WTC11 (cell line): ENCODE results near the gene OR10G3. TPM values are rescaled to one million over a fixed set of nuclear protein-coding genes. Genes with fewer than 3 reads are reported as not detected.

ENCODE experiments used
- ATAC-seq: fragments of 200-7000 bp; cut with Tn5 transposase; 2 replicates; pipeline ENCODE4 v1.10.0; 2021; ENCODE audit warnings: mild to moderate bottlenecking, moderate library complexity
- CTCF ChIA-PET: fragments of 300-600 bp; sonication (Branson Sonifier 250); formaldehyde crosslinking; loops from one replicate; lab custom pipeline; 2021; ENCODE audit warnings: antibody characterized with exemption; lab: Charles Lee
- POLR2A ChIA-PET: fragments of 350-600 bp; sonication (Branson Sonifier 250); formaldehyde crosslinking; loops from one replicate; lab custom pipeline; 2021; ENCODE audit warnings: antibody characterized with exemption; lab: Charles Lee
- DNase-seq: peaks from one replicate; pipeline ENCODE4 v3.0.0; 2021; ENCODE audit warnings: low spot score
- H3K27ac Mint-ChIP-seq: 2 replicates; pipeline ENCODE4 v1.8.0; 2021; ENCODE audit warnings: mixed read lengths
- H3K27me3 Mint-ChIP-seq: 2 replicates; pipeline ENCODE4 v1.8.0; 2021; ENCODE audit warnings: low read depth, mild to moderate bottlenecking, moderate library complexity, mixed read lengths
- H3K36me3 Mint-ChIP-seq: 2 replicates; pipeline ENCODE4 v1.8.0; 2021; ENCODE audit warnings: mixed read lengths
- H3K4me1 Mint-ChIP-seq: 2 replicates; pipeline ENCODE4 v1.8.0; 2022; ENCODE audit warnings: mixed read lengths
- H3K4me3 Mint-ChIP-seq: 2 replicates; pipeline ENCODE4 v1.8.0; 2021; ENCODE audit warnings: mild to moderate bottlenecking, moderate library complexity, mixed read lengths
- H3K9me3 Mint-ChIP-seq: 2 replicates; pipeline ENCODE4 v1.8.0; 2021; ENCODE audit warnings: mixed read lengths
- EMX1 ChIP-seq: fragments of 250-450 bp; sonication (Bioruptor Pico); IDR thresholded peaks from 2 replicates; pipeline ENCODE4 v1.8.0; 2021; ENCODE audit warnings: mild to moderate bottlenecking
- FOXK1 ChIP-seq: sonication (generic); formaldehyde crosslinking; IDR thresholded peaks from 2 replicates; pipeline ENCODE4 v1.8.0; 2022; ENCODE audit warnings: mild to moderate bottlenecking, moderate library complexity, missing genetic modification reagents
- GTF2I ChIP-seq: fragments of 250-450 bp; sonication (Bioruptor Pico); conservative IDR thresholded peaks from 2 replicates; pipeline ENCODE4 v1.4.0; 2021; ENCODE audit warnings: mild to moderate bottlenecking
- SMAD3 ChIP-seq: sonication (generic); formaldehyde crosslinking; IDR thresholded peaks from 2 replicates; pipeline ENCODE4 v1.8.0; 2022; ENCODE audit warnings: missing genetic modification reagents, mild to moderate bottlenecking, borderline replicate concordance
- SP1 ChIP-seq: sonication (generic); formaldehyde crosslinking; conservative IDR thresholded peaks from 2 replicates; pipeline ENCODE4 v1.8.1; 2022; ENCODE audit warnings: missing genetic modification reagents
- TEAD1 ChIP-seq: sonication (generic); formaldehyde crosslinking; IDR thresholded peaks from 2 replicates; pipeline ENCODE4 v1.8.0; 2022; ENCODE audit warnings: mild to moderate bottlenecking, missing genetic modification reagents
- TEAD4 ChIP-seq: sonication (generic); formaldehyde crosslinking; IDR thresholded peaks from 2 replicates; pipeline ENCODE4 v1.8.0; 2022; ENCODE audit warnings: mild to moderate bottlenecking, missing genetic modification reagents
- ZBTB21 ChIP-seq: sonication (generic); formaldehyde crosslinking; IDR thresholded peaks from 2 replicates; pipeline ENCODE4 v1.8.1; 2023; ENCODE audit warnings: mild to moderate bottlenecking, missing genetic modification reagents, borderline replicate concordance
- total RNA-seq: library from RNA; stranded (reverse); gene quantifications from 3 replicates; pipeline ENCODE4 v1.2.3, GENCODE V29; 2021
- TF ChIP-seq, protein P1 (sequence below): sonication (generic); formaldehyde crosslinking; IDR thresholded peaks from 2 replicates; pipeline ENCODE4 v1.8.1; 2023; ENCODE audit warnings: mild to moderate bottlenecking, moderate library complexity, missing genetic modification reagents
- TF ChIP-seq, protein P2 (sequence below): fragments of 250-450 bp; sonication (Bioruptor Pico); conservative IDR thresholded peaks from 2 replicates; pipeline ENCODE4 v1.9.0; 2021; ENCODE audit warnings: mild to moderate bottlenecking
- TF ChIP-seq, protein P3 (sequence below): sonication (generic); formaldehyde crosslinking; IDR thresholded peaks from 2 replicates; pipeline ENCODE4 v1.8.0; 2023; ENCODE audit warnings: mild to moderate bottlenecking, missing genetic modification reagents
- TF ChIP-seq, protein P4 (sequence below): fragments of 200-600 bp; IDR thresholded peaks from 2 replicates; pipeline ENCODE4 v1.8.0; 2022; ENCODE audit warnings: antibody characterized with exemption
- TF ChIP-seq, protein P5 (sequence below): sonication (generic); formaldehyde crosslinking; IDR thresholded peaks from 2 replicates; pipeline ENCODE4 v1.8.1; 2023; ENCODE audit warnings: mild to moderate bottlenecking, missing genetic modification reagents, borderline replicate concordance
- TF ChIP-seq, protein P6 (sequence below): sonication (generic); formaldehyde crosslinking; IDR thresholded peaks from 2 replicates; pipeline ENCODE4 v1.8.0; 2022; ENCODE audit warnings: mild to moderate bottlenecking, missing genetic modification reagents
- TF ChIP-seq, protein P7 (sequence below): fragments of 250-450 bp; sonication (Bioruptor Pico); IDR thresholded peaks from 2 replicates; pipeline ENCODE4 v1.9.0; 2021; ENCODE audit warnings: mild to moderate bottlenecking

The OR10G3 gene
- total RNA-seq, 1 experiment from 2014 or later, result not detected

DNA sequence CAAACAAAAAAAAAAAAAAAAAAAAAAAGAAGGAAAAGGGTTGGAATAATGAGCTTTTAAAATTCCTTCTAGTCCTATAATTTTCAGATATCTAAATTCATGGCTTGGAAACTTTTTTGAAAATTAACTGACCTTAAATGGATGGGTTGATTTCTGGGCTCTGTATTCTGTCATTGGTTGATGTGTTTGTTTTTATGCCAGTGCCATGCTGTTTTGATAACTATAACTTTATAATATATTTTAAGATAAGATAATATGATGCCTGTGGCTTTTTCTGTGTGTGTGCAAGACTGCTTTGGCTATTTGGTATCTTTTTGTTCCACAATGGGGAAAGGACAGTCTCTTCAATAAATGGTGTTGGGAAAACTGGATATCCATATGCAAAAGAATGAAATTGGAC lies 7.3 kb downstream of the OR10G3 start:
- Mint-ChIP-seq H3K4me1 (no peaks in the 10 kb centered on the region), H3K27me3 (no peaks in the 10 kb centered on the region), H3K9me3 (peaks cover 8% of the 10 kb centered on the region), H3K27ac (no peak overlapping the region), H3K4me3 (no peak overlapping the region), H3K36me3 (no peaks in the 10 kb centered on the region)
- DNase-seq, result no peak
- no peak for ATAC-seq
- POLR2A ChIA-PET, result interaction anchor here (0.6 kb wide), 1 partner anchor 96 kb away, joined by 3 read pairs; no protein-coding TSS in a partner anchor
- TF ChIP-seq GTF2I (CRISPR knock-in tag) (peak; percentile 66; the same call in 1 of the 2 replicates), TEAD4 (CRISPR knock-in tag) (no peak), EMX1 (CRISPR knock-in tag) (no peak)
- CTCF ChIA-PET, result interaction anchor here (0.6 to 0.7 kb wide), 2 partner anchors 36 to 99 kb away, joined by 3 to 4 read pairs; no protein-coding TSS in a partner anchor

DNA sequence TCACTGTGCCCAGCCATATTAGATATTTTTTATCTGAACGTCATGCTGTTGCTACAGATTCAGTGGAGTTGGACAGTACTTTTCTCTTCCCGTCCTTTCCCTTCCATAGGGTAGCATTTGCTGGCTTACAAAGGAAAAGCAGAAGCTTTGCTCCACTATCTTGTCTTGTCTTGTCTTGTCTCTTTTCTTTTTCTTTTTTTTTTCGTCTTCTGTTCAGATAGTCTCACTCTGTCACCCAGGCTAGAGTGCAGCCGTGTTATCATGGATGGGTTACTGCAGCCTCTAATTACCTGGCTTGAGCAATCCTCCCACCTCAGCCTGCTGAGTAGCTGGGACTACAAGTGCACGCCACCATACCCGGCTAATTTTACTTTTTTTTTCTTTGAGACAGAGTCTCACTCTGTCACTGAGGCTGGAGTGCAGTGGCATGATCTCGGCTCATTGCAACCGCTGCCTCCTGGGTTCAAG lies 21.1 kb downstream of the OR10G3 start:
- ChIA-PET POLR2A (interaction anchor here (1.2 to 4.4 kb wide), 3 partner anchors 32 to 60 kb away, joined by 4 to 56 read pairs (median 10); partner anchors contain the start of genes METTL3 and SALL2), CTCF (interaction anchor here (0.6 to 4.4 kb wide), 7 partner anchors 33 to 103 kb away, joined by 3 to 47 read pairs (median 5); partner anchors contain the start of genes METTL3, RAB2B, SALL2 and TOX4)
- TF ChIP-seq, protein P1, sequence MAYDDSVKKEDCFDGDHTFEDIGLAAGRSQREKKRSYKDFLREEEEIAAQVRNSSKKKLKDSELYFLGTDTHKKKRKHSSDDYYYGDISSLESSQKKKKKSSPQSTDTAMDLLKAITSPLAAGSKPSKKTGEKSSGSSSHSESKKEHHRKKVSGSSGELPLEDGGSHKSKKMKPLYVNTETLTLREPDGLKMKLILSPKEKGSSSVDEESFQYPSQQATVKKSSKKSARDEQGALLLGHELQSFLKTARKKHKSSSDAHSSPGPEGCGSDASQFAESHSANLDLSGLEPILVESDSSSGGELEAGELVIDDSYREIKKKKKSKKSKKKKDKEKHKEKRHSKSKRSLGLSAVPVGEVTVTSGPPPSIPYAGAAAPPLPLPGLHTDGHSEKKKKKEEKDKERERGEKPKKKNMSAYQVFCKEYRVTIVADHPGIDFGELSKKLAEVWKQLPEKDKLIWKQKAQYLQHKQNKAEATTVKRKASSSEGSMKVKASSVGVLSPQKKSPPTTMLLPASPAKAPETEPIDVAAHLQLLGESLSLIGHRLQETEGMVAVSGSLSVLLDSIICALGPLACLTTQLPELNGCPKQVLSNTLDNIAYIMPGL, result no peak
- TF ChIP-seq SMAD3 (CRISPR knock-in tag), result no peak
- TF ChIP-seq, protein P2, sequence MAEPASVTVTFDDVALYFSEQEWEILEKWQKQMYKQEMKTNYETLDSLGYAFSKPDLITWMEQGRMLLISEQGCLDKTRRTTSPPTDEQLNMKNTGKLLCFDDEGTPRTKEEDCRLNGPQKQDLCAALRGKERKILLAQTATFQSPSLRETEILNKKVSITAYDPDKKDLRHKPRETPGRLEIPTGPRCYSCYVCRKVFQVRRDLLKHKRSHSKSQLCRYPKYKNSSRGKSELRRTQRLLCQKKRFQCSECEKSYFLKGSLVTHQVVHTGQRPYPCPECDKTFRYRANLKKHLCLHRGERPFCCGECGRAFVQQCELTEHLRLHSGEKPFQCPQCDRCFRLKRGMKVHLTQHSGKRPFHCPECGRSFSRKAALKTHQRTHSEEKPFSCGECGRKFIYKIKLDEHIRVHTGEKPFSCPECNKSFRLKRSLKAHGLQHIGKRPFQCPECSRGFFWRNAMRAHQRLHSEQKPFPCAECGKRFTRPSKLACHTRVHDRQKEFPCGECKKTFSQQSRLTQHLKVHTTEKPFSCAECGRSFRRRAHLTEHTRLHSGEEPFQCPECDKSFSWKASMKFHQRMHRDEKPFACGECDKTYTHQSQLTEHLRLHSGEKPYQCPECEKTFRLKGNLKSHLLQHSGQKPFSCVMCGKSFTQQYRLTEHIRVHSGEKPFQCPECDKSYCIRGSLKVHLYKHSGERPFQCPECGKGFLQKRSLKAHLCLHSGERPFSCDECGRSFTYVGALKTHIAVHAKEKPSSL (CRISPR knock-in tag), result no peak
- Mint-ChIP-seq H3K27me3 (no peaks in the 10 kb centered on the region), H3K9me3 (no peaks in the 10 kb centered on the region), H3K27ac (peak overlapping the region; percentile 92), H3K4me3 (no peak overlapping the region), H3K36me3 (no peaks in the 10 kb centered on the region), H3K4me1 (peaks cover 35% of the 10 kb centered on the region)
- DNase-seq (no peak), ATAC-seq (no peak)

DNA sequence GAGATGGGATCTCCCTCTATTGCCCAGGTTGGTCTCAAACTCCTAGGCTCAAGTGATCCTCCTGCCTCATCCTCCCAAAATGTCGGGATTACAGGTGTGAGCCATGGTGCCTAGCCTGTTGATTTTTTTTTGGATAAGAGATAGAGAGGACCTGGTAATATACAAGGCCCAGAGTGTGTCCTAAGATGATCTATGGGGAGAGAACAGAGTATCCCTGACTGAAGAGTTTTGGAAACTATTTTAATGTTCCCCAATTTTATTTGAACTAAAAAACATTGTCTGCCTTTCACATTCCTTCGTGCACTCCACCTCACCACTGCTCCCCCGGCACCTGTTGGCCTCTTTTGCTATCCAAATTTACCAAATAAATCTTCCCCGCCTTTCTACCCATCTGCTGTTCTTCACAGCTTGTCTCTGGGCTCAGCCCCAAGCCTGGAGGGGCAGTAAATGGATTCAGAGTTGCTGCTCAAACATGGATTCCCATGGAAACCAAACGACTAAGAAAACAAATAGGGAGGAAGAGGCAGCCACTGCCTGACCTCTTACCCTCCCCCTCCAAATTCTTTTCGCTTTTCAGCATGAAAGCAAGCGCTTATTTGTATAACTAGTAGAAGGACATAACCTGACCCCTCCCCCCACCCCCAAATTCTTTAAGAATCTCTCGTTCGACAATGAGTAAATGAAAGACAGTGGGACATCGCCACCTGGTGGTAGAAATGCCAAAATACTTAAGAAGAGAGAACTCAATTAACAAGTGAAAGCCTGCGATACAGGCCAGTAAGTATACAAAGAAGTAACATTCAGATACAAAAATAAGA lies 22.6 kb downstream of the OR10G3 start:
- H3K36me3 Mint-ChIP-seq, result no peaks in the 10 kb centered on the region
- ATAC-seq (peak; percentile 89), DNase-seq (peak; percentile 86)
- peak overlapping the region; percentile 51 for H3K4me3 Mint-ChIP-seq
- CTCF ChIA-PET, result interaction anchor here (0.6 to 4.4 kb wide), 15 partner anchors 10 to 1637 kb away, joined by 3 to 60 read pairs (median 5); partner anchors contain the start of genes CHD8, METTL3, RAB2B and SALL2
- H3K4me1 Mint-ChIP-seq, result peaks cover 47% of the 10 kb centered on the region
- peak overlapping the region; percentile 99 for H3K27ac Mint-ChIP-seq
- POLR2A ChIA-PET, result interaction anchor here (0.6 to 4.4 kb wide), 7 partner anchors 16 to 58 kb away, joined by 3 to 56 read pairs (median 5); partner anchors contain the start of genes METTL3 and SALL2
- no peaks in the 10 kb centered on the region for H3K9me3 Mint-ChIP-seq
- H3K27me3 Mint-ChIP-seq, result no peaks in the 10 kb centered on the region
- TF ChIP-seq, protein P3, sequence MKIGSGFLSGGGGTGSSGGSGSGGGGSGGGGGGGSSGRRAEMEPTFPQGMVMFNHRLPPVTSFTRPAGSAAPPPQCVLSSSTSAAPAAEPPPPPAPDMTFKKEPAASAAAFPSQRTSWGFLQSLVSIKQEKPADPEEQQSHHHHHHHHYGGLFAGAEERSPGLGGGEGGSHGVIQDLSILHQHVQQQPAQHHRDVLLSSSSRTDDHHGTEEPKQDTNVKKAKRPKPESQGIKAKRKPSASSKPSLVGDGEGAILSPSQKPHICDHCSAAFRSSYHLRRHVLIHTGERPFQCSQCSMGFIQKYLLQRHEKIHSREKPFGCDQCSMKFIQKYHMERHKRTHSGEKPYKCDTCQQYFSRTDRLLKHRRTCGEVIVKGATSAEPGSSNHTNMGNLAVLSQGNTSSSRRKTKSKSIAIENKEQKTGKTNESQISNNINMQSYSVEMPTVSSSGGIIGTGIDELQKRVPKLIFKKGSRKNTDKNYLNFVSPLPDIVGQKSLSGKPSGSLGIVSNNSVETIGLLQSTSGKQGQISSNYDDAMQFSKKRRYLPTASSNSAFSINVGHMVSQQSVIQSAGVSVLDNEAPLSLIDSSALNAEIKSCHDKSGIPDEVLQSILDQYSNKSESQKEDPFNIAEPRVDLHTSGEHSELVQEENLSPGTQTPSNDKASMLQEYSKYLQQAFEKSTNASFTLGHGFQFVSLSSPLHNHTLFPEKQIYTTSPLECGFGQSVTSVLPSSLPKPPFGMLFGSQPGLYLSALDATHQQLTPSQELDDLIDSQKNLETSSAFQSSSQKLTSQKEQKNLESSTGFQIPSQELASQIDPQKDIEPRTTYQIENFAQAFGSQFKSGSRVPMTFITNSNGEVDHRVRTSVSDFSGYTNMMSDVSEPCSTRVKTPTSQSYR (CRISPR knock-in tag), result peak; percentile 78; the same call in 1 of the 2 replicates
- TF ChIP-seq, protein P4, sequence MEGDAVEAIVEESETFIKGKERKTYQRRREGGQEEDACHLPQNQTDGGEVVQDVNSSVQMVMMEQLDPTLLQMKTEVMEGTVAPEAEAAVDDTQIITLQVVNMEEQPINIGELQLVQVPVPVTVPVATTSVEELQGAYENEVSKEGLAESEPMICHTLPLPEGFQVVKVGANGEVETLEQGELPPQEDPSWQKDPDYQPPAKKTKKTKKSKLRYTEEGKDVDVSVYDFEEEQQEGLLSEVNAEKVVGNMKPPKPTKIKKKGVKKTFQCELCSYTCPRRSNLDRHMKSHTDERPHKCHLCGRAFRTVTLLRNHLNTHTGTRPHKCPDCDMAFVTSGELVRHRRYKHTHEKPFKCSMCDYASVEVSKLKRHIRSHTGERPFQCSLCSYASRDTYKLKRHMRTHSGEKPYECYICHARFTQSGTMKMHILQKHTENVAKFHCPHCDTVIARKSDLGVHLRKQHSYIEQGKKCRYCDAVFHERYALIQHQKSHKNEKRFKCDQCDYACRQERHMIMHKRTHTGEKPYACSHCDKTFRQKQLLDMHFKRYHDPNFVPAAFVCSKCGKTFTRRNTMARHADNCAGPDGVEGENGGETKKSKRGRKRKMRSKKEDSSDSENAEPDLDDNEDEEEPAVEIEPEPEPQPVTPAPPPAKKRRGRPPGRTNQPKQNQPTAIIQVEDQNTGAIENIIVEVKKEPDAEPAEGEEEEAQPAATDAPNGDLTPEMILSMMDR, result peak; percentile 74
- TF ChIP-seq SP1 (CRISPR knock-in tag) (0 out of 2 replicates have a peak, but pooled peaks have one; percentile 38), ZBTB21 (CRISPR knock-in tag) (no peak), FOXK1 (peak; percentile 46; the same call in 1 of the 2 replicates), TEAD1 (peak; percentile 79; the same call in 1 of the 2 replicates)
- TF ChIP-seq, protein P5, sequence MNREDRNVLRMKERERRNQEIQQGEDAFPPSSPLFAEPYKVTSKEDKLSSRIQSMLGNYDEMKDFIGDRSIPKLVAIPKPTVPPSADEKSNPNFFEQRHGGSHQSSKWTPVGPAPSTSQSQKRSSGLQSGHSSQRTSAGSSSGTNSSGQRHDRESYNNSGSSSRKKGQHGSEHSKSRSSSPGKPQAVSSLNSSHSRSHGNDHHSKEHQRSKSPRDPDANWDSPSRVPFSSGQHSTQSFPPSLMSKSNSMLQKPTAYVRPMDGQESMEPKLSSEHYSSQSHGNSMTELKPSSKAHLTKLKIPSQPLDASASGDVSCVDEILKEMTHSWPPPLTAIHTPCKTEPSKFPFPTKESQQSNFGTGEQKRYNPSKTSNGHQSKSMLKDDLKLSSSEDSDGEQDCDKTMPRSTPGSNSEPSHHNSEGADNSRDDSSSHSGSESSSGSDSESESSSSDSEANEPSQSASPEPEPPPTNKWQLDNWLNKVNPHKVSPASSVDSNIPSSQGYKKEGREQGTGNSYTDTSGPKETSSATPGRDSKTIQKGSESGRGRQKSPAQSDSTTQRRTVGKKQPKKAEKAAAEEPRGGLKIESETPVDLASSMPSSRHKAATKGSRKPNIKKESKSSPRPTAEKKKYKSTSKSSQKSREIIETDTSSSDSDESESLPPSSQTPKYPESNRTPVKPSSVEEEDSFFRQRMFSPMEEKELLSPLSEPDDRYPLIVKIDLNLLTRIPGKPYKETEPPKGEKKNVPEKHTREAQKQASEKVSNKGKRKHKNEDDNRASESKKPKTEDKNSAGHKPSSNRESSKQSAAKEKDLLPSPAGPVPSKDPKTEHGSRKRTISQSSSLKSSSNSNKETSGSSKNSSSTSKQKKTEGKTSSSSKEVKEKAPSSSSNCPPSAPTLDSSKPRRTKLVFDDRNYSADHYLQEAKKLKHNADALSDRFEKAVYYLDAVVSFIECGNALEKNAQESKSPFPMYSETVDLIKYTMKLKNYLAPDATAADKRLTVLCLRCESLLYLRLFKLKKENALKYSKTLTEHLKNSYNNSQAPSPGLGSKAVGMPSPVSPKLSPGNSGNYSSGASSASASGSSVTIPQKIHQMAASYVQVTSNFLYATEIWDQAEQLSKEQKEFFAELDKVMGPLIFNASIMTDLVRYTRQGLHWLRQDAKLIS (CRISPR knock-in tag), result 0 out of 2 replicates have a peak, but pooled peaks have one; percentile 29
- TF ChIP-seq, protein P6, sequence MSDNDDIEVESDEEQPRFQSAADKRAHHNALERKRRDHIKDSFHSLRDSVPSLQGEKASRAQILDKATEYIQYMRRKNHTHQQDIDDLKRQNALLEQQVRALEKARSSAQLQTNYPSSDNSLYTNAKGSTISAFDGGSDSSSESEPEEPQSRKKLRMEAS, result no peak
- TF ChIP-seq, protein P7, sequence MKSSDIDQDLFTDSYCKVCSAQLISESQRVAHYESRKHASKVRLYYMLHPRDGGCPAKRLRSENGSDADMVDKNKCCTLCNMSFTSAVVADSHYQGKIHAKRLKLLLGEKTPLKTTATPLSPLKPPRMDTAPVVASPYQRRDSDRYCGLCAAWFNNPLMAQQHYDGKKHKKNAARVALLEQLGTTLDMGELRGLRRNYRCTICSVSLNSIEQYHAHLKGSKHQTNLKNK (CRISPR knock-in tag), result no peak
